Heart left ventricle (tissue), 13 donors: Measurements from ENCODE around the gene TMEM175.

ENCODE experiments used
- POLR2A ChIP-seq, 2 donors: fragments of 450-650 bp; IDR thresholded peaks; one replicate each; pipeline ENCODE4 v1.6.1; 2017; ENCODE audit warnings: antibody characterized with exemption in 2 of 2, mild to moderate bottlenecking in 2 of 2, moderate library complexity in 2 of 2
- TF ChIP-seq, protein P1 (sequence below), 12 donors: fragments of 200-600 bp; sonication (generic) in 4 of 12; IDR thresholded peaks; one replicate each; pipeline versions ENCODE4 v1.5.0 to v1.8.0; 2018 to 2022; ENCODE audit warnings: antibody characterized with exemption in 12 of 12, mild to moderate bottlenecking in 5 of 12
- donor health status: ischemic (EF 13 %, LVEDD 7.1; RV severe dilation, severe dysfunction).
- donor health status: DM: no; HTN: yes; CAD: no.
- donor health status: DM: no; HTN: no; CAD: no.
- donor health status: ischemic (EF 25% LVEDD 6.9; RV normal size, moderate dysfunction).
- donor health status: ischemic (EF 25% LVEDD 5.7; RV mildly dilated, moderate dysfunction).
- donor health status: ischemic (EF 35%, LVEDD 5.7; RV mildly dilated, moderate dysfunction).
- donor health status: nonischemic (EF 11% LVEDD 7.7; RV severe dilation, severe dysfunction).
- donor health status: DM: yes; HTN: yes; CAD: no.
- donor health status: PGD.
- donor health status: ischemic (EF 29% LVEDD 5.4; RV normal size, mild dysfunction).
- donor health status: nonischemic (EF 23%, LVEDD 6.1; RV moderate dilation, normal function).

GRCh38 chr4:947491-947971 is 15.3 kb downstream of the TMEM175 start:
- TF ChIP-seq, protein P1, sequence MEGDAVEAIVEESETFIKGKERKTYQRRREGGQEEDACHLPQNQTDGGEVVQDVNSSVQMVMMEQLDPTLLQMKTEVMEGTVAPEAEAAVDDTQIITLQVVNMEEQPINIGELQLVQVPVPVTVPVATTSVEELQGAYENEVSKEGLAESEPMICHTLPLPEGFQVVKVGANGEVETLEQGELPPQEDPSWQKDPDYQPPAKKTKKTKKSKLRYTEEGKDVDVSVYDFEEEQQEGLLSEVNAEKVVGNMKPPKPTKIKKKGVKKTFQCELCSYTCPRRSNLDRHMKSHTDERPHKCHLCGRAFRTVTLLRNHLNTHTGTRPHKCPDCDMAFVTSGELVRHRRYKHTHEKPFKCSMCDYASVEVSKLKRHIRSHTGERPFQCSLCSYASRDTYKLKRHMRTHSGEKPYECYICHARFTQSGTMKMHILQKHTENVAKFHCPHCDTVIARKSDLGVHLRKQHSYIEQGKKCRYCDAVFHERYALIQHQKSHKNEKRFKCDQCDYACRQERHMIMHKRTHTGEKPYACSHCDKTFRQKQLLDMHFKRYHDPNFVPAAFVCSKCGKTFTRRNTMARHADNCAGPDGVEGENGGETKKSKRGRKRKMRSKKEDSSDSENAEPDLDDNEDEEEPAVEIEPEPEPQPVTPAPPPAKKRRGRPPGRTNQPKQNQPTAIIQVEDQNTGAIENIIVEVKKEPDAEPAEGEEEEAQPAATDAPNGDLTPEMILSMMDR (IDR thresholded peaks at IDR 0.05): no peak
- TF ChIP-seq POLR2A (IDR thresholded peaks at IDR 0.05): no peak
